WTC11 (cell line): ENCODE results near the gene OR11H7. TPM values are rescaled to one million over a fixed set of nuclear protein-coding genes. Genes with fewer than 3 reads are reported as not detected.
"Not testable (repeated sequence)": the region's sequence is repeated elsewhere in the genome, so short reads cannot be mapped to it uniquely, and the experiment has no call there.

Source experiments
- ATAC-seq: fragments of 200-7000 bp; cut with Tn5 transposase; 2 replicates; pipeline ENCODE4 v1.10.0; 2021; ENCODE audit warnings: mild to moderate bottlenecking, moderate library complexity
- CTCF ChIA-PET: fragments of 300-600 bp; sonication (Branson Sonifier 250); formaldehyde crosslinking; loops from one replicate; lab custom pipeline; 2021; ENCODE audit warnings: antibody characterized with exemption; lab: Charles Lee
- POLR2A ChIA-PET: fragments of 350-600 bp; sonication (Branson Sonifier 250); formaldehyde crosslinking; loops from one replicate; lab custom pipeline; 2021; ENCODE audit warnings: antibody characterized with exemption; lab: Charles Lee
- DNase-seq: peaks from one replicate; pipeline ENCODE4 v3.0.0; 2021; ENCODE audit warnings: low spot score
- H3K27ac Mint-ChIP-seq: 2 replicates; pipeline ENCODE4 v1.8.0; 2021; ENCODE audit warnings: mixed read lengths
- H3K27me3 Mint-ChIP-seq: 2 replicates; pipeline ENCODE4 v1.8.0; 2021; ENCODE audit warnings: low read depth, mild to moderate bottlenecking, moderate library complexity, mixed read lengths
- H3K36me3 Mint-ChIP-seq: 2 replicates; pipeline ENCODE4 v1.8.0; 2021; ENCODE audit warnings: mixed read lengths
- H3K4me1 Mint-ChIP-seq: 2 replicates; pipeline ENCODE4 v1.8.0; 2022; ENCODE audit warnings: mixed read lengths
- H3K4me3 Mint-ChIP-seq: 2 replicates; pipeline ENCODE4 v1.8.0; 2021; ENCODE audit warnings: mild to moderate bottlenecking, moderate library complexity, mixed read lengths
- H3K9me3 Mint-ChIP-seq: 2 replicates; pipeline ENCODE4 v1.8.0; 2021; ENCODE audit warnings: mixed read lengths
- ATF1 ChIP-seq: sonication (generic); formaldehyde crosslinking; IDR thresholded peaks from 2 replicates; pipeline ENCODE4 v1.8.1; 2023; ENCODE audit warnings: mild to moderate bottlenecking, moderate library complexity, missing genetic modification reagents
- E2F5 ChIP-seq: sonication (generic); formaldehyde crosslinking; IDR thresholded peaks from 2 replicates; pipeline ENCODE4 v1.8.1; 2022; ENCODE audit warnings: mild to moderate bottlenecking, moderate library complexity, missing genetic modification reagents
- ESRRA ChIP-seq: sonication (generic); formaldehyde crosslinking; IDR thresholded peaks from 2 replicates; pipeline ENCODE4 v1.8.1; 2022; ENCODE audit warnings: mild to moderate bottlenecking, missing genetic modification reagents, borderline replicate concordance
- ETV6 ChIP-seq: sonication (generic); formaldehyde crosslinking; IDR thresholded peaks from 2 replicates; pipeline ENCODE4 v1.8.1; 2022; ENCODE audit warnings: mild to moderate bottlenecking, missing genetic modification reagents
- FOXP1 ChIP-seq: sonication (generic); formaldehyde crosslinking; IDR thresholded peaks from 2 replicates; pipeline ENCODE4 v1.8.0; 2022; ENCODE audit warnings: missing genetic modification reagents, mild to moderate bottlenecking, moderate library complexity, borderline replicate concordance
- KAT7 ChIP-seq: sonication (generic); formaldehyde crosslinking; IDR thresholded peaks from 2 replicates; pipeline ENCODE4 v1.8.1; 2023; ENCODE audit warnings: missing genetic modification reagents, mild to moderate bottlenecking, borderline replicate concordance
- MLX ChIP-seq: sonication (generic); formaldehyde crosslinking; IDR thresholded peaks from 2 replicates; pipeline ENCODE4 v1.8.1; 2023; ENCODE audit warnings: mild to moderate bottlenecking, missing genetic modification reagents, moderate library complexity
- MXD4 ChIP-seq: fragments of 250-450 bp; sonication (Bioruptor Pico); IDR thresholded peaks from 2 replicates; pipeline ENCODE4 v1.8.0; 2021; ENCODE audit warnings: mild to moderate bottlenecking, moderate library complexity, borderline replicate concordance
- MYBL2 ChIP-seq: sonication (generic); formaldehyde crosslinking; IDR thresholded peaks from 2 replicates; pipeline ENCODE4 v1.8.1; 2023; ENCODE audit warnings: mild to moderate bottlenecking, moderate library complexity, missing genetic modification reagents
- NFE2L1 ChIP-seq: sonication (generic); formaldehyde crosslinking; IDR thresholded peaks from 2 replicates; pipeline ENCODE4 v1.8.1; 2023; ENCODE audit warnings: missing genetic modification reagents
- NFYB ChIP-seq: sonication (generic); formaldehyde crosslinking; conservative IDR thresholded peaks from 2 replicates; pipeline ENCODE4 v1.8.0; 2022; ENCODE audit warnings: low read depth, missing genetic modification reagents
- NR3C1 ChIP-seq: sonication (generic); formaldehyde crosslinking; conservative IDR thresholded peaks from 2 replicates; pipeline ENCODE4 v1.8.1; 2023; ENCODE audit warnings: low read depth, mild to moderate bottlenecking, missing genetic modification reagents
- OVOL2 ChIP-seq: fragments of 250-450 bp; sonication (Bioruptor Pico); IDR thresholded peaks from 2 replicates; pipeline ENCODE4 v1.9.0; 2021; ENCODE audit warnings: mild to moderate bottlenecking, borderline replicate concordance
- PRRX2 ChIP-seq: fragments of 250-450 bp; sonication (Bioruptor Pico); IDR thresholded peaks from 2 replicates; pipeline ENCODE4 v1.8.0; 2021; ENCODE audit warnings: mild to moderate bottlenecking
- SMAD4 ChIP-seq: sonication (generic); formaldehyde crosslinking; IDR thresholded peaks from 2 replicates; pipeline ENCODE4 v1.8.0; 2022; ENCODE audit warnings: mild to moderate bottlenecking, missing genetic modification reagents
- SP1 ChIP-seq: sonication (generic); formaldehyde crosslinking; conservative IDR thresholded peaks from 2 replicates; pipeline ENCODE4 v1.8.1; 2022; ENCODE audit warnings: missing genetic modification reagents
- STAT6 ChIP-seq: sonication (generic); formaldehyde crosslinking; conservative IDR thresholded peaks from 2 replicates; pipeline ENCODE4 v1.8.1; 2023; ENCODE audit warnings: mild to moderate bottlenecking, low read depth, missing genetic modification reagents, moderate library complexity
- TP53 ChIP-seq: sonication (generic); formaldehyde crosslinking; IDR thresholded peaks from 2 replicates; pipeline ENCODE4 v1.8.1; 2023; ENCODE audit warnings: mild to moderate bottlenecking, missing genetic modification reagents
- ZBTB21 ChIP-seq: sonication (generic); formaldehyde crosslinking; IDR thresholded peaks from 2 replicates; pipeline ENCODE4 v1.8.1; 2023; ENCODE audit warnings: mild to moderate bottlenecking, missing genetic modification reagents, borderline replicate concordance
- ZNF219 ChIP-seq: sonication (generic); formaldehyde crosslinking; IDR thresholded peaks from 2 replicates; pipeline ENCODE4 v1.8.0; 2023; ENCODE audit warnings: missing genetic modification reagents, mild to moderate bottlenecking, borderline replicate concordance
- ZNF263 ChIP-seq: sonication (generic); formaldehyde crosslinking; IDR thresholded peaks from 2 replicates; pipeline ENCODE4 v1.8.1; 2022; ENCODE audit warnings: low read depth, mild to moderate bottlenecking, moderate library complexity, missing genetic modification reagents
- ZNF317 ChIP-seq: sonication (generic); formaldehyde crosslinking; IDR thresholded peaks from 2 replicates; pipeline ENCODE4 v1.8.1; 2023; ENCODE audit warnings: low read depth, mild to moderate bottlenecking, moderate library complexity, missing genetic modification reagents, borderline replicate concordance
- ZNF396 ChIP-seq: fragments of 250-450 bp; sonication (Bioruptor Pico); IDR thresholded peaks from 2 replicates; pipeline ENCODE4 v1.8.0; 2021; ENCODE audit warnings: mild to moderate bottlenecking, moderate library complexity, borderline replicate concordance
- ZNF425 ChIP-seq: fragments of 250-450 bp; sonication (Bioruptor Pico); conservative IDR thresholded peaks from 2 replicates; pipeline ENCODE4 v1.9.0; 2021; ENCODE audit warnings: mild to moderate bottlenecking
- ZNF671 ChIP-seq: fragments of 250-450 bp; sonication (Bioruptor Pico); IDR thresholded peaks from 2 replicates; pipeline ENCODE4 v1.8.0; 2021; ENCODE audit warnings: mild to moderate bottlenecking
- total RNA-seq: library from RNA; stranded (reverse); gene quantifications from 3 replicates; pipeline ENCODE4 v1.2.3, GENCODE V29; 2021

The OR11H7 gene
- total RNA-seq, 1 experiment from 2014 or later = not detected

GRCh38 chr14:20223410-20223809, 5.4 kb upstream of the OR11H7 start, which contains the start of gene OR11H6:
Gene OR11H6, plus strand, starts transcription at chr14:20223710. Its CDS starts 0 bp downstream, at chr14:20223710.
- Mint-ChIP-seq H3K27ac (no peak within 1 kb of the TSS), H3K9me3 (peaks cover 80% of the 10 kb centered on the region), H3K27me3 (peaks cover 9% of the 10 kb centered on the region), H3K4me1 (no peaks in the 10 kb centered on the region), H3K36me3 (peaks cover 57% of the 10 kb centered on the region), H3K4me3 (no peak within 1 kb of the TSS)
- CTCF ChIA-PET = no interaction called here
- ATAC-seq (no peak), DNase-seq (no peak)
- POLR2A ChIA-PET = no interaction called here
- TF ChIP-seq MLX (CRISPR knock-in tag) (no peak), ZNF396 (CRISPR knock-in tag) (no peak), ZNF263 (CRISPR knock-in tag) (no peak), FOXP1 (CRISPR knock-in tag) (no peak), ZNF671 (no peak), ZBTB21 (CRISPR knock-in tag) (no peak), SMAD4 (CRISPR knock-in tag) (no peak), PRRX2 (CRISPR knock-in tag) (no peak), TP53 (CRISPR knock-in tag) (no peak), NFYB (CRISPR knock-in tag) (no peak), NR3C1 (CRISPR knock-in tag) (no peak)

- H3K4me3 Mint-ChIP-seq, H3K4me1 Mint-ChIP-seq, H3K27ac Mint-ChIP-seq, POLR2A ChIA-PET, CTCF ChIA-PET, H3K27me3 Mint-ChIP-seq, DNase-seq, ATAC-seq: not testable (repeated sequence)
- Mint-ChIP-seq H3K9me3 (peaks cover 41% of the 10 kb centered on the region), H3K36me3 (peaks cover 18% of the 10 kb centered on the region)
Observed at GRCh38 chr14:20235415-20235814, 6.6 kb downstream of the OR11H7 start.

GRCh38 chr14:20247646-20248246, 19.0 kb downstream of the OR11H7 start:
- H3K27ac Mint-ChIP-seq = no peak overlapping the region
- H3K4me1 Mint-ChIP-seq = no peaks in the 10 kb centered on the region
- CTCF ChIA-PET = interaction anchor here (0.6 to 0.7 kb wide), 2 partner anchors 40 to 45 kb away, joined by 5 to 6 read pairs; no protein-coding TSS in a partner anchor
- POLR2A ChIA-PET = no interaction called here
- TF ChIP-seq KAT7 (CRISPR knock-in tag) (no peak), NFE2L1 (no peak), ZNF425 (CRISPR knock-in tag) (no peak), ESRRA (CRISPR knock-in tag) (no peak), E2F5 (CRISPR knock-in tag) (no peak), MXD4 (CRISPR knock-in tag) (no peak), STAT6 (no peak), ETV6 (CRISPR knock-in tag) (no peak), MYBL2 (CRISPR knock-in tag) (no peak), OVOL2 (CRISPR knock-in tag) (no peak), ZNF219 (CRISPR knock-in tag) (no peak), ZNF317 (no peak), SP1 (CRISPR knock-in tag) (no peak), ATF1 (CRISPR knock-in tag) (no peak)
- TF ChIP-seq, all 79 proteins: peak for 0
- no peak overlapping the region for H3K4me3 Mint-ChIP-seq
- peaks cover 18% of the 10 kb centered on the region for H3K36me3 Mint-ChIP-seq
- ATAC-seq (peak; percentile 83), DNase-seq (no peak)
- H3K27me3 Mint-ChIP-seq = no peaks in the 10 kb centered on the region; the same call in 1 of the 2 replicates
- H3K9me3 Mint-ChIP-seq = peaks cover 62% of the 10 kb centered on the region
